HG03097 (cell line): ENCODE measurements around the gene MUC20.
"Not testable (repeated sequence)": the region's sequence is repeated elsewhere in the genome, so short reads cannot be mapped to it uniquely, and the experiment has no call there.

Experiments used
- ATAC-seq: cut with Tn5 transposase; IDR thresholded peaks from one replicate; pipeline ENCODE4 v1.9.1; 2021; ENCODE audit not compliant: unreplicated experiment, low FRiP score

The MUC20 gene

GRCh38 chr3:195709676-195710085 is 11.1 kb upstream of the MUC20 start:
- no peak for ATAC-seq

GRCh38 chr3:195710126-195710905 is 10.5 kb upstream of the MUC20 start:
- not testable (repeated sequence) for ATAC-seq

GRCh38 chr3:195711091-195711812 is 9.5 kb upstream of the MUC20 start:
- ATAC-seq, result not testable (repeated sequence)

- ATAC-seq, result no peak
Observed at GRCh38 chr3:195711813-195712534, 8.8 kb upstream of the MUC20 start.

- not testable (repeated sequence) for ATAC-seq
Observed at GRCh38 chr3:195712535-195712910, 8.3 kb upstream of the MUC20 start.

GRCh38 chr3:195713150-195713549 is 7.6 kb upstream of the MUC20 start:
- ATAC-seq, result not testable (repeated sequence)

GRCh38 chr3:195714380-195715011 is 6.3 kb upstream of the MUC20 start:
- ATAC-seq, result no peak

- ATAC-seq, result no peak
Observed at GRCh38 chr3:195715134-195715533, 5.6 kb upstream of the MUC20 start.

GRCh38 chr3:195715583-195716266 is 5.1 kb upstream of the MUC20 start:
- no peak for ATAC-seq

GRCh38 chr3:195717416-195717815 is 3.4 kb upstream of the MUC20 start:
- ATAC-seq, result no peak

- no peak for ATAC-seq
Observed at GRCh38 chr3:195717852-195718476, 2.8 kb upstream of the MUC20 start.

- no peak for ATAC-seq
Observed at GRCh38 chr3:195718477-195718984, 2.2 kb upstream of the MUC20 start.

- ATAC-seq, result not testable (repeated sequence)
Observed at GRCh38 chr3:195719514-195720254, 1.1 kb upstream of the MUC20 start.

GRCh38 chr3:195722139-195722995 is 1.6 kb downstream of the MUC20 start:
- not testable (repeated sequence) for ATAC-seq

- ATAC-seq, result not testable (repeated sequence)
Observed at GRCh38 chr3:195722996-195723345, 2.2 kb downstream of the MUC20 start.

- ATAC-seq, result not testable (repeated sequence)
Observed at GRCh38 chr3:195724363-195724762, 3.6 kb downstream of the MUC20 start.

- ATAC-seq, result not testable (repeated sequence)
Observed at GRCh38 chr3:195725916-195726740, 5.3 kb downstream of the MUC20 start.
